Liver (tissue), 3 donors: Measurements from ENCODE around the gene SLC24A3.

Experiments used
- MAX ChIP-seq: IDR thresholded peaks from 2 replicates; pipeline ENCODE4 v1.6.1; 2016; ENCODE audit warnings: antibody characterized with exemption
- NR2F2 ChIP-seq: IDR thresholded peaks from 2 replicates; pipeline ENCODE4 v1.6.1; 2016; ENCODE audit warnings: antibody characterized with exemption
- RAD21 ChIP-seq, 2 donors: IDR thresholded peaks; 2 replicates each; pipeline ENCODE4 v1.6.1; 2016; ENCODE audit warnings: antibody characterized with exemption in 2 of 2, mild to moderate bottlenecking in 2 of 2
- REST ChIP-seq: IDR thresholded peaks from 2 replicates; pipeline ENCODE4 v1.6.1; 2016; ENCODE audit warnings: antibody characterized with exemption, mild to moderate bottlenecking
- SP1 ChIP-seq: IDR thresholded peaks from 2 replicates; pipeline ENCODE4 v1.6.1; 2018; ENCODE audit warnings: antibody characterized with exemption, mild to moderate bottlenecking
- TF ChIP-seq, protein P1 (sequence below): IDR thresholded peaks from 2 replicates; pipeline ENCODE4 v1.6.1; 2016; ENCODE audit warnings: antibody characterized with exemption
- TF ChIP-seq, protein P2 (sequence below): fragments of 150-350 bp; IDR thresholded peaks from 2 replicates; pipeline ENCODE4 v1.5.1; 2017; ENCODE audit warnings: improper control_type of control experiment, low read depth, low read length; ENCODE audit not compliant: missing input control
- TF ChIP-seq, protein P3 (sequence below): IDR thresholded peaks from 2 replicates; pipeline ENCODE4 v1.6.1; 2016; ENCODE audit warnings: antibody characterized with exemption
- donor health status: healthy.
- donor health status: healthy.

DNA sequence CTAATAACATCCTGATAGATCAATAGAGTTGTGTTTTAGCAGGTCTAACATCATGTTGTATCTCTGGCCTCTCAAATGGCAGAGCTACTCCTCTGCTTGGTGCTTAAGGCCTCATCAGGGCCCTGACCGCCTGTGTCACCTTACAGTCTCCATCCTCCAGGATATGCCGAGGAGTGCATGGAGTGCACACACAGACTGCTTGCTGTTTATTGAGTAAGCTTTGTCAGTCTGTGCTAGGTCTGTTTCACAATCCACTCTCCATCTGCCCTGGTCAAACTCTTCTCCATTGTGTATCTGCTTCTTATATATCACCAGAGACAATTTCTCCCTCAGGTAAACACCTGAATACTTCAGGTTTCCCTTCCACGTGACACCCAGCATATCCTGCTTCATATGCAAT is 136.1 kb downstream of the SLC24A3 start:
- TF ChIP-seq SP1, result no peak
- TF ChIP-seq, protein P1, sequence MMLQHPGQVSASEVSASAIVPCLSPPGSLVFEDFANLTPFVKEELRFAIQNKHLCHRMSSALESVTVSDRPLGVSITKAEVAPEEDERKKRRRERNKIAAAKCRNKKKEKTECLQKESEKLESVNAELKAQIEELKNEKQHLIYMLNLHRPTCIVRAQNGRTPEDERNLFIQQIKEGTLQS, result no peak
- TF ChIP-seq, protein P2, sequence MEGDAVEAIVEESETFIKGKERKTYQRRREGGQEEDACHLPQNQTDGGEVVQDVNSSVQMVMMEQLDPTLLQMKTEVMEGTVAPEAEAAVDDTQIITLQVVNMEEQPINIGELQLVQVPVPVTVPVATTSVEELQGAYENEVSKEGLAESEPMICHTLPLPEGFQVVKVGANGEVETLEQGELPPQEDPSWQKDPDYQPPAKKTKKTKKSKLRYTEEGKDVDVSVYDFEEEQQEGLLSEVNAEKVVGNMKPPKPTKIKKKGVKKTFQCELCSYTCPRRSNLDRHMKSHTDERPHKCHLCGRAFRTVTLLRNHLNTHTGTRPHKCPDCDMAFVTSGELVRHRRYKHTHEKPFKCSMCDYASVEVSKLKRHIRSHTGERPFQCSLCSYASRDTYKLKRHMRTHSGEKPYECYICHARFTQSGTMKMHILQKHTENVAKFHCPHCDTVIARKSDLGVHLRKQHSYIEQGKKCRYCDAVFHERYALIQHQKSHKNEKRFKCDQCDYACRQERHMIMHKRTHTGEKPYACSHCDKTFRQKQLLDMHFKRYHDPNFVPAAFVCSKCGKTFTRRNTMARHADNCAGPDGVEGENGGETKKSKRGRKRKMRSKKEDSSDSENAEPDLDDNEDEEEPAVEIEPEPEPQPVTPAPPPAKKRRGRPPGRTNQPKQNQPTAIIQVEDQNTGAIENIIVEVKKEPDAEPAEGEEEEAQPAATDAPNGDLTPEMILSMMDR, result no peak
- TF ChIP-seq MAX, result no peak
- TF ChIP-seq RAD21 (IDR thresholded peaks at IDR 0.05), result no peak
- TF ChIP-seq NR2F2, result no peak
- no peak for TF ChIP-seq REST
- TF ChIP-seq, protein P3, sequence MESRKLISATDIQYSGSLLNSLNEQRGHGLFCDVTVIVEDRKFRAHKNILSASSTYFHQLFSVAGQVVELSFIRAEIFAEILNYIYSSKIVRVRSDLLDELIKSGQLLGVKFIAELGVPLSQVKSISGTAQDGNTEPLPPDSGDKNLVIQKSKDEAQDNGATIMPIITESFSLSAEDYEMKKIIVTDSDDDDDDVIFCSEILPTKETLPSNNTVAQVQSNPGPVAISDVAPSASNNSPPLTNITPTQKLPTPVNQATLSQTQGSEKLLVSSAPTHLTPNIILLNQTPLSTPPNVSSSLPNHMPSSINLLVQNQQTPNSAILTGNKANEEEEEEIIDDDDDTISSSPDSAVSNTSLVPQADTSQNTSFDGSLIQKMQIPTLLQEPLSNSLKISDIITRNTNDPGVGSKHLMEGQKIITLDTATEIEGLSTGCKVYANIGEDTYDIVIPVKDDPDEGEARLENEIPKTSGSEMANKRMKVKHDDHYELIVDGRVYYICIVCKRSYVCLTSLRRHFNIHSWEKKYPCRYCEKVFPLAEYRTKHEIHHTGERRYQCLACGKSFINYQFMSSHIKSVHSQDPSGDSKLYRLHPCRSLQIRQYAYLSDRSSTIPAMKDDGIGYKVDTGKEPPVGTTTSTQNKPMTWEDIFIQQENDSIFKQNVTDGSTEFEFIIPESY, result no peak
